NCI-H82 treated with DMSO at 0.1 percent for 48 hours (cell line): ENCODE results near the gene GRIN2A.
A peak's percentile ranks its signal among the peaks of the same experiment; 100 is the strongest.

ENCODE experiments used
- DNase-seq: peaks from one replicate; lab custom pipeline; 2025; ENCODE audit not compliant: unreplicated experiment; lab: John Stamatoyannopoulos, UW

Gene GRIN2A

DNA sequence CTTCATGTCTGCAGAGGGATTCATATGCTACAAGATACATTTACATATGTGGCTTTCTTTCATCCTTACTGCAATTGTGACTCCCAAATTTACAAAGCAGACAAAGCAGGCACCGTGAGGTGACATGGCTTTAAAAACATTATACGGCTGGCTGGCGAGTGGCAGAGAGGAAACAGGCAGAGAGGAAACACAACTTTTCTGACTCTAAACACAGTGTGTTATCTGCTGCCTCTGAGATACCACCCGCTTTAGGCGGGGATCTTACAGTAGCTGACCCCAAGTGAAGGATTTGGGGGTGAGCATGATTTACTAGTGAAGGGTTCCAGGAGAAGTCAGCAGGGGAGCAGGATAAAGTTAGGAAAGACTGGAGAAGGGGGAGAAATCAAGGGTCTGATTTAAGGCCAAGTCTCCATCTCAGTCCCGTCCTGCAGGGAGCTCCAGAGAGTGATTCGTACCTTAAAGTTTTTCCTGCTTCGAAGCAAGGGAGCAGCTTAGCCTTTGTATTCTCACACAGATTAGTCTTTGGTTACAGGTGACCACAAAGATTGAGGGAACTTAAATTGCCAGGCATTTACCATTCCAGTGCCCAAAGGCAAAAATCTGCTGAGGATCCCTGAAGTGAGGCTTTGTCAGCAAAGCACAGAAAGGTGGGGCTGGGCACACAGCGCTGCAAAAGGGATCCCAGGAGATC lies 355.0 kb downstream of the GRIN2A start:
- no peak for DNase-seq

DNA sequence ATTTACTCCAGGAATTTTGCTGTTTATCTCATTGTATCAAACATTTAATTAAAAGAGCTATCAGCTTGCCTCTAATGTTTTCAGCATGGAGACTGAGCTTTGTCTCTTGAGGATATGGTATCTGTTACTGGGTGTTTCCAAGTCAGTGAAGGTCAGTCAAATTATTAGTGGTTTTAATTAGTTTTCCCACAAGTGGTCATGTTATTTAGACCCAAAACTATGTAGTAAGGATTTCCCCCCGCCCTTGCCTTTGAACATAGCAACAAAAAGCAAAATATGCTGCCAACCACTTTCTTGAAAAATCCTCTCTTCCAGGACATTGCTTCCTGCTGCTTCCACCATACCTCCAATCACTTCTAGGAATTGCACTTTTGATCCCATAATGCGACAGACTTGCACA lies 355.6 kb downstream of the GRIN2A start:
- no peak for DNase-seq

DNA sequence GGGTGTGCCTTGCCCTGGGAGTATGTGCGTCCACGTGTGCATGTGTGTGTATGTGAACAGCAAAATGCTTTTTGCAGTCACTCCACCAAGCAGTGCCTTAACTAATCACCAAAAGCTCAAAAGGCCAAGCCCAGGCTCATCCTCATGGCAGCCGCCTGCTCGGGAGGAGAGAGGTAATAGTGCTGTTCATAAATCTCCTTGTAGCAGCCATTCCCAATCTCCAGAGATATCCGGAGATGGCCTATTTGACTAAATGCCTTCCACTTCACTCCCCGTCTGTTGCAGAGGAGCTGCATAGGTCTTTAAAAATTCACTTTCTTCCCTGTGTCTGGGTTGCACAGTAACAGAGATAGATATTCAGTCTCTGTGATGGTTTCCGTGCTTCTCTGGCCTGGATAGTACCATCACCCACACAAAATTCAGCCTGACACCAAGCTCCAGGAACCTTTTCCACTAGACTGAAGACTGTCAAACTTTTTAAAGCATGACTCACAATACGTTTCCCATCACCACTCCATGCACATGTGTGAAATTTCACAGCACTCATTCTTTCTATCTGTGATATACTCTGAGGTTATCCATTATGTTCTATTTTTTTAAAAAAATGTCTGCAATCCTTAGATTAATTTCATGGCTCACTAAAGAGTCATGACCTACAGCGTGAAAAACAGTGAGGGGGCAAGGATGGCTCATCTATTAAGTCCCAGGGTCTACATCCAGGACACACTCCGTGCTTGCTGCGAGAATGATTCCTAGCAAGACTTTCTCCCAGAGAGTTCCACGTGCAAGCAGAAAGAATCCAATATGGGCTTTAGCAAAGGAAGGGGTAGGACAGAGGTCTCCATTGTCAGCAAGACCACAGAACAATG lies 357.8 kb downstream of the GRIN2A start:
- DNase-seq: no peak

DNA sequence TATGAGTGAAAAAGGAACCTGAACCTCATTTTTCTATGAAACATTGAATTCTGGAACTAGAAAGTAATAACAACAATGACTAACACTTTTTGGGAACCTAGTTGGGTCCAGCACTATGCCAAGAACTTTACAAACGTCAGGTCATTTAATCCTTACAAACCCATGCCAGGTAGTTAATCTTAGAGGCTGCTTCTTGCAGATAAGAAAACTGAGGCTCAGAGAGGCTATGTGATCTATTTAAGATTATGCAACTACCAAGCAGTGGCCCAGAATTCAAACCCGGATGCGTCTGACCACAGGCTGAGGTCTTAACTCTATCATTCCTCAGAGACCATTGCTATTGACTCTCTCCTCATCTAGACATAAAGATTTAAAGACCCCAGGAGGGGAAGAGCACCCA lies 358.7 kb downstream of the GRIN2A start:
- no peak for DNase-seq

DNA sequence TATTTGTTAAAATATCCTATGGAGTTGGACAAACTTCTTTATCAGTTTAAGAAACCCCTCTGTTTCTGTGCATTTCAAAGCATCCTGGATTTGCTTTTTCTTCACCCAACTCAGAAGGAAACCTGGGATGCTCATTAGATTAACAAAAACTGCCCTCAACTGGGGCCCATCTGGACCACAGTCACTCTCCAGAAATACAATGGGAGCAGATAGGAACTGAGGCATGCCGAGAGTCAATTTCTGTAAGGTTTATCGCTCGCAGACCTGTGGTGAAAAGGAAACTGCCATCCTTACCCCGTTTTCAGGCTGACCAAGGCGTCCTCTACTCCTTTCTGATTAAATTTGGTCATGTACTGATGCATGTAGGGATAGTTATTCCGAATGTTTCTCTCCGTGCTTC lies 360.3 kb downstream of the GRIN2A start:
- no peak for DNase-seq

DNA sequence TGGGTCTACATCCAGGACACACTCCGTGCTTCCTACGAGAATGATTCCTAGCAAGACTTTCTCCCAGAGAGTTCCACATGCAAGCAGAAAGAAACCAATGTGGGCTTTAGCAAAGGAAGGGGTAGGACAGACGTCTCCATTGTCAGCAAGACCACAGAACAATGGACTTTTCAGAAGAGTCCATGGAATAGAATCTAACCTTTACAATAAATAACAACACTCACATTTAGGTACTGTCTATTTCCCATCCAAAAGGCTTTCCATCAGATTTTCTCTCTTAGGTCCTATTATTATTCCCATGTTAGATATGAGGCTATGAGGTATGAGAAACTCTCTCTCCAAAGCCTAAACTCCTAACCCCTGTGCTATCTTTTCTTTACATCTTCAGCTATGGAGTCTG lies 360.9 kb downstream of the GRIN2A start:
- no peak for DNase-seq

DNA sequence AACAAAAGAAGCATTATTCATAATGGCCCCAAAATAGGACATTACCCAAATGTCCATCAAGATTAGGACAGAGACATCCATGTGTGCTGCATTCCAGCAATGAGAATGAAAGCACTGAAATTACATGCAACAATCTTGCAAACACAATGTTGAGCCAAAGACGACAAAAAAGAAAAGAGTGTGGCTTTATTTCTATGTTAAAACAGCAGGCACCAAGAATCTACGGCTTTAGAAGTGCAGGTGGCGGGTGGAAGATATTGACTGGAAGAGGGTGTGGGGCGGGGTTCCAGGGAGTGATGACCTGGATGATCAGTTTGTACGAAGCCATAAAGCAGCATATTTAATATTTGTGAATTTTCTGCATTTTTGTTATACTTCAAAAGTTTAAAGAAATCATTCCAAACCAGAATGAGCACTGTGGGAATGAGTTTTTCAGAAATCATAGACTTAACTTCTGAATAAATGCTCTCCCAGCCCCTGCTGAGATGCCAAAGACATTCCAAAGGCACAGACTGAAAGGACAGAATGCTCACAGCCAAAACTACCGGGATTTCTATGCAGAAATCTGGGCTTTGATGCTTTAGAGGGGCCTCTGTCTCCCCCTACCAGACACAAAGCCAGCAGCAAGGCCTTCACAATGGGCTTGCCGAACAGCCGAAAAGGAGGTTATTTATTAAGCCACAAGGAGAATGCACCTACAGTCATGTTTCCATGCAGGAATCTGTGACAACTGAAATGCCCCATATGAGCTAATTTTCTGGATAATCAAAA lies 361.6 kb downstream of the GRIN2A start:
- DNase-seq: no peak

DNA sequence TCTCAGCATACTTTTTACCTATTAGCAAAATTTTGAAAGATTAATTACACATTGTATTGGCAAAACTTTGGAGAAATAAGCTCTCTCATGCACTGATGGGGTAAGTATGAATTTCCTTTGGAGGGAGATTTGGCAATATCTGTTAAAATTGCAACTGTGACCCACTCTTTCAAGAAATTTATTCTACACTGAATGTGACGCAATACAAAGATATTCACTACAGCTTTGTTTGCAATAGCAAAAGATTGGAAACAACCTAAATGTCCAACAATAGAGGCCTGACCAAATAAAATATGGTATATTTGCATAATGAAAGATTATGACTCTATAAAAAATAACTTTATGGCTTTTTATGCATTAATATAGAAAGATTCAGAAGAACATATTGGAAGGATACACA lies 363.5 kb downstream of the GRIN2A start:
- DNase-seq: no peak

DNA sequence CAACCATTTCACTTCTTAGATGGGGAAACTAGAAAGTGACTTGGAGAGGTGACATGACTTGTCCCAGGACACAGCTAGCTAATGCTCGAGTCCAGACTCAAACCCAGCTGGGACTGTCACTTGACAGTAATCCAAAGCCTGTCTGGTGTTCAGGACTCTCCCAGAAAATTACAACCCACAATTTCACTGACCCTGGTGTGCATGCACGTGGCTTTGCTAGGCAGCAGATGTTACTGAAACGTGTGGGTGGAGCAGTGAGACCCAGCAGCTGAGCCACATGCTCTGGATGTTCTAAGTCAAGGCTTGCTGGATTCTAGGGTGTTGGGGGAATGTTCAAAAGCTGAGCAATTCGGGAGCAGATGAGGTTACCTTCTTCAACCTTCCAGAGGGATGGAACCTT lies 364.6 kb downstream of the GRIN2A start:
- peak; percentile 10 for DNase-seq

DNA sequence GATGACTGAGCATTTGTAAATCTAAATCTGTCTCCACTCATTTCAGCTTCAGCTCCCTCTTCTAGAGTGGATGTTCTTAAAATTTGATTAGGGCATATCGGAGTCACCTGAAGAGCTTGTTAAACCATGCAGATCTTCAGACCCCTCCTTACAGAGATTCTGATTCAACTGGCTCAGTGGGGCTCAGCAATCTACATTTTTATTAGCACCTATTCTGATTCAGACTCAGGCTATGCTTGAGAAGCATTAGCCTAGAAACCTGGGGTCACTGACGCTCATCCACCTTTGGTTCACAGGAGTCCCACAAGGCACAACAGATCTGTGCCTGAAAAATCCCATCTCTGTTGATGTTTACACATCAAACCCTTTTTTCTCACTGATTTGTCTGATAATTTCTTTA lies 365.6 kb downstream of the GRIN2A start:
- no peak for DNase-seq

DNA sequence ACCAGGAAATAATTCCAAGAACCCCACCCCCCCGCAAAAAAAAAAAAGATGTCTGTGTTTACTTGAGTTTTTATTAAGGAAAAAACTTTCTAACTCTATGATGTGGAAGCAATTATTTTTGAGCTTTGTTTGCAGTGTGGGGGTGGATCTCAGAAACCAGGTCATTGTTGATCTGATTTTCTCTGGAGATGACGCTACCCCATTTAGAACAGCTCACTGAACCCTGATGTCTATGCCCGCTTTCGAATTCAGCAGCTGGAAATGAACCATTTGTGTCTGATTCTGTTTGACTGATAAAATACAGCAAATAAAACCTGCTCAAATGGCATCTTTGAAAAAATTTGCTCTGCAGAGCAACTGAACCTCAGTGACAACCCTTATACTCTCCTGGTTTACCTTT lies 368.6 kb downstream of the GRIN2A start:
- no peak for DNase-seq

DNA sequence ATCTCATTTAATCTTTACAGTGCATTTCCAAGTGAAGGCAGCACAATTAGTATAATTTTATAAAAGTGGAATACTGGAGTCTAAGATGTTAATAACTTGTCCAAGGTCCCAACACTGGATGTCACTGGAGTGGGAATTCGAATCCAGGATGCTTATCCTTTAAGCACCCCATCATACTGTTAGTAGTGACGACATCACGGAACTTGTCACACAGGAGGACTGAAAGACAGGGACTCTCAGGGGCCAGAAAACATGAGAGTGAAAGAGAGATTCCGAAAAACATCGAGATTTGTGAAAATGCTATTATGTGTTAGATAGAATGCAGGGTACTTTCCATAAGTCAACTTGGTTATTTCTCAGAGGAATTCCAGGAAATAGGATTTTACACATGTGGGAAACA lies 374.0 kb downstream of the GRIN2A start:
- DNase-seq: no peak

DNA sequence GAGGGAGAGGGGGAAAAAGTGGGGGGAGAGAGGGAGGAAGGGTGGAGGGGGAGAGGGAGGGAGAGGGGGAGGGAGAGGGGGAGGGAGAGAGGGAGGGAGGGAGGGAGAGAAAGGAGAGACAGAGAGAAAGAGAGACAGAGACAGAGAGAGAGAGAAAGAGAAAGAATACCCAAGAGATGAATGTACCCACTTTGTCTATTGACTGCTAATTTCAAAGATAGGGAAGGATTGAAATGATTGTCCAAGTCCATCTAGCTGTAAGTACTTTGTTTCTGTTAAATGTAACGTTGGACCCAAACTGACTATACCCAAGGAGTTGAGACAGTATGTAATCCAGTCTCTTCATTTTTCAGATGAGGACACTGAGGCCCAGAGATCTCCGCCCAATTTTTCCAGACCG lies 374.9 kb downstream of the GRIN2A start:
- DNase-seq: no peak

DNA sequence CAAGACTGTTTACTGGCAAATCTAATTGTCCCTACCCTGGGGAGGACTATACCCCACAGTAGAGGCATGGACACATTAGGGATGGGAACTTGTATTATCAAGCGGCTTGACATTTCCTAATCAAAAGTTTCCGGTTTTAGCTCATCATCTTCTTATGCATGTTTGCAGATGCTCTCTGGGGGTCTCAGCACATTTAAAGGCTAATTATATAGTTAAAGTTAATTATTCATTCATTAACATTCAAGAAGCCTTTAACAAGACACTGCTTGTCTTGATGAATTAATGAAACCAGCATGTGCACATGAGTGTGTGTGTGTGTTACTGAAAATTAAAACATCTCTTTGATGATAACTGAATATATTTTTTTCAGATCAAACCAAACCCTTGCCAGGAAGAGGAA lies 377.1 kb downstream of the GRIN2A start:
- DNase-seq: no peak

DNA sequence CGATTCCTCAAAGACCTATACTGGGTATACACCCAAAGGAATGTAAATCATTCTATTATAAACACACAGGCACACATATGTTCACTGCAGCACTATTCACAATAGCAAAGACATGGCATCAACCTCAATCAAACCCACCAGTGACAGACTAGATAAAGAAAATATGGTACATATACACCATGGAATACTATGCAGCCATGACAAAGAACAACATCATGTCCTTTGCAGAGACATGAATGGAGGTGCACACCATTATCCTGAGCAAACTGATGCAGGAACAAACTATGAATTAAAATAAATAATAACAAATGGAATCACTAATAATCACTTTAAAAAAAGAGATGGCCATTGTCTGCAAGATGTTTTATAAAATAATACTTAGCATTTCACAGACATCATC lies 380.1 kb downstream of the GRIN2A start:
- DNase-seq: no peak

DNA sequence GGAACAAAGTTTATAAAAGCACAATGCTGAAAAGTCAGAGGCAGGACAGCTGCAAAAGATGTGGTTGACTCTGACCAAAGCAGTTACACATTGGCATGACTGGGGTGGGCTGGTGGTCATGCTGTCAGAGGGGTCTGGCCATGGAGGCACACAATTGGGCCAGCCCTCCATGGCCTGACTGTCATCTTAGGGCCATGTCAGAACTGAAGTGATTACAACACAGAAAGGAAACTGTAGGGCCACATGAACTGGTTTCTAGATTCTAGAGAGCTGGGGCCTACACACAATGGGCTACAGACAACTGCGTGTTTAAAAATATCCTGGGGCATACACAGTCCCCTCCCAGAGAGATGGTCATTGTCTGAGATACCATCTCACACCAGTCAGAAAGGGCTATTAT lies 380.6 kb downstream of the GRIN2A start:
- DNase-seq: no peak

DNA sequence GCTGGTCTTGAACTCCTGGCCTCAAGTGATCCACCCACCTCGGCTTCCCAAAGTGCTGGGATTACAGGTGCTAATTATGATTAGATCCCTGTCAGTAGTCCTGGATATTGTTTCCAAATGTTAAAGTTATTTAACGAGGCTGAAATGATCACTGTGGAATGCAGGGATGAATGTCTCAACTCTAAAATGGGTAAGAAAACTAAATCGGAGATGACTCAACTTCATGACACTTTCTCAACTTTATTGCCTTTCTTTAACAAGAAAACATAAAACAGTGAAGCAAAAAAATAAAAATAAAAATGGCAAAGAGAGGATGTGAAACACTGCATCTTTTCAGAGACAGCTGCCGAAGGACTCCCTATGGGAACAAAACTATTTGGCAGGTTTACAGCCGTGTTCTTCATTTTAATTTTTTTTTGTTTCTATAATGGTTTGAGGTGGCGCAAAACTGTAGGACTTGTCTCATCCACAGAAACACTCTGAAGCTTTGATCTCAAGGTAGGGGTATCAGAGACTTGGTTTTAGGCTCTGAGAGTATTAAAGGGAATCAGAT lies 382.0 kb downstream of the GRIN2A start:
- no peak for DNase-seq

DNA sequence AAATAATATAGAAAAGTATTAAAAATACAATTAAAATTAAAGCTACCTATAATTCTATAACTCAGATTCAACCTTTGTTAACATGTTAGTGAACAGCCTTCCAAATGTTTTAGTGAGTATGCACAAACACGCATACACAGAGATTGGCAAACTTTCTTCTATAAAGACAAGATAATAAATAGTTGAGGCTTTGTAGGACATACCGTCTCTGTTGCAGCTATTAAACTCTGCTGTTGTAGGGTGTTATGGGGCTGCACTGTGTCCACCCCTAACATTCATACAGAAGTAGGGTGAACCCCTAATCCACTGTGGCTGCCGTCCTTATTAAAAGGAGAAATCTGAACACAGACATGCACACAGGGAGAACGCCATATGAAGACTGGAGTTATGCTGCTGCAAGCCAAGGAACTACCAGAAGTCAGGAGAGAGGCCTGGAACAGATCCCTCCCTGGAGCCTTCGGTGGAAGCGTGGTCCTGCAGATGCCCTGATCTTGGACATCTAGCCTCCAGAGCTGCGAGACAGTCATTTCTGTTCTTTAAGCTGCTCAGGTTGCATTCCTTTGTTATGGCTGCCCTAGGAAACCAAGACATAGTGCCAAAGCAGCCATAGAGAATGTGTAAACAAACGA lies 383.2 kb downstream of the GRIN2A start:
- DNase-seq: no peak

DNA sequence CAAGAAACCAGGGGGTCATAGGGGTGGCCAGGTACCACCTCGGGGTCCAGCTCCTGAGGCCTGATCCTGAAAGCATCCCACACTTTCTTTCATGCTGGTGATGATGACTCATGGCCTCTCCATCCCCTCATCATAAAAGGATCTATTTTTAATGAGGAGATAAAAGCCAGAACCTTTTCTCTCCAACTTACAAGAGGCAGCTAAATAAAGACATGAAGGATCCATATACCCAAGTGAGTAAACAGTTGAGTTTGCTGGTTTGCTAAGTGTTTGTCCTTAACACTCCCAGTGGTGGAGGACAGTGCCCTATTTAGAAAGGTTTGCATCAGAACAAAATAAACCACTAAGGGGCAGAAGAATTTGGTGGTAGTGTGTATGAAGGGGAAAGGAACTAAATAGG lies 383.8 kb downstream of the GRIN2A start:
- DNase-seq: no peak

DNA sequence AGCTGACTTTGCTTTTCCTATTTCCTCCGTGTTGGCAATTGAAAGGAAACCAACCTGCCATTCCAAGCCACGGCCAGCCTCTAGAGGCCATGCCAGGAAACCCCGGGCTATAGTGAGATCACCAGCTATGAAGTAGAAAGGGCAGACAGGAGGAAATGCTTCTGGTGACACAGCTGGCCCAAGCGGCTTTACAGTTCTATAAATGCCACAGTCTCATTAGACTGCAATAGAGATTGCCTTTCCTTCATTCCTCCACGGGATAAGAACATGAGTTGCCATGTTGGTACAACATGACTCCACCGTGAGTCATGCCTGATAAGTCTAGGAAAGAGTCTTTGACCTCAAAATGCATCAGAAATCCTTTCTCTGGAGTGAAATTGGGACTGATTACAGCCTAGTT lies 384.9 kb downstream of the GRIN2A start:
- no peak for DNase-seq

DNA sequence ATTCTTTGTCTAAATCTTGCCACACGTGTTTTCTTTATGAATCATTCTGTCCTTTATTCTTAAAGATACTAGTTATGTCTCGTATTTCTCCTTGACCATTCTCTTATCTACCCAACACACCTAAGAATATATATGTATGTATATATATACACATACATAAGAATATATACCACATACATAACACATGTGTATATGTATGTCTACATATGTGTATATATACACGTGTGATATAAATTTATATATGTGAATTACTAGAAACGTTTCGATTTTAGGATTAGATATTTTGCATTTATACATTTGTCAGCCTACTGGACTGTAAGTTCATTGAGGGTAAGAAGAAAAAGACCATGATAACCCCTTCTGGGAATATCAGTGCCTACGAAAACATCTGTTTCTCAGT lies 388.6 kb downstream of the GRIN2A start:
- no peak for DNase-seq
